Thyroid gland (tissue), 4 donors: ENCODE data around the gene BACE1.
"Not testable (repeated sequence)": the region's sequence is repeated elsewhere in the genome, so short reads cannot be mapped to it uniquely, and the experiment has no call there.

Source experiments
- CTCF ChIP-seq, 6 experiments: fragments of 200-600 bp in 3 of 6; fragments of 450-650 bp in 3 of 6; sonication (generic) in 3 of 6; IDR thresholded peaks; one replicate each; pipeline ENCODE4 v1.5.1; 2016 to 2019; ENCODE audit warnings: antibody characterized with exemption in 6 of 6, mild to moderate bottlenecking in 2 of 6, inconsistent platforms in 1 of 6, moderate library complexity in 1 of 6
- POLR2A ChIP-seq, 2 donors: fragments of 450-650 bp; IDR thresholded peaks; one replicate each; pipeline ENCODE4 v1.6.1; 2017; ENCODE audit warnings: antibody characterized with exemption in 2 of 2, mild to moderate bottlenecking in 2 of 2, moderate library complexity in 1 of 2

- TF ChIP-seq POLR2A, CTCF (IDR thresholded peaks at IDR 0.05): not testable (repeated sequence)
These were observed 43.9 kb downstream of the BACE1 start for GRCh38 chr11:117272175-117272574.
